ENCODE measurements around the gene TRIM2.

Gene TRIM2

DNA sequence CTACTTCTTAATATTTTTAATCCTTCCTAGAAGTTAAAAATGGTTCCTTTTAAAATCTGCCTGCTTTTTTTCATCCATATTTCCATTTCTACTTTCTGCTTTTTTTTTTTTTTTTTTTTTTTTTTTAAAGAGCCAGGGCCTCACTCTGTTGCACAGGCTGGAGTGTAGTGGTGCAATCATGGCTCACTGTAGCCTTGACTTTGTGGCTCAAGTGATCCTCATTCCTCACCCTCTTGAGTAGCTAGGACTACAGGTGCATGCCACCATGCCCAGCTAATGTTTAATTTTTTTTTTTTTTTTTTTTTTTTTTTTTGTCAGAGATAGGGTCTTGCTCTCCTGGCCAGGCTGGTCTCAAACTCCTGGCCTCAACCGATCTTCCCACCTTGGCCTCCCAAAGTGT, 179.9 kb downstream of the TRIM2 start:
- DNase-seq: no peak
- in situ Hi-C loops (cut with HindIII; ENCODE audit: low pct_ligation_motif_present, low pct_unique_long_range_greater_than_20kb, low sequenced_read_pairs): no loop called here

- DNase-seq: no peak
- in situ Hi-C loops (cut with HindIII; ENCODE audit: low pct_ligation_motif_present, low pct_unique_long_range_greater_than_20kb, low sequenced_read_pairs): no loop called here
Measured at GRCh38 chr4:153385784-153386183, 181.5 kb downstream of the TRIM2 start.

GRCh38 chr4:153387981-153388380, 183.7 kb downstream of the TRIM2 start:
- no peak for DNase-seq
- in situ Hi-C loops (cut with HindIII; ENCODE audit: low pct_ligation_motif_present, low pct_unique_long_range_greater_than_20kb, low sequenced_read_pairs): no loop called here

Data from ACHN (cell line).